Endothelial cell of umbilical vein (primary cell): Measurements from ENCODE around the gene C14orf93. TPM values are rescaled to one million over a fixed set of nuclear protein-coding genes. Genes with fewer than 3 reads are reported as not detected.

Source experiments
- BruUV-seq: library from RNA; stranded (reverse); fragments of 400-500 nt; replicated peaks from 2 replicates; lab custom pipeline; 2021; lab: Mats Ljungman, UMichigan
- CTCF ChIA-PET: fragments of 300-600, 350-600 bp; sonication (Branson Sonifier 250); formaldehyde crosslinking; loops from one replicate; lab custom pipeline; 2021; ENCODE audit warnings: antibody characterized with exemption, inconsistent platforms; lab: Charles Lee
- POLR2A ChIA-PET: fragments of 300-600, 350-600 bp; sonication (Branson Sonifier 250); formaldehyde crosslinking; loops from one replicate; lab custom pipeline; 2021; ENCODE audit warnings: antibody characterized with exemption, inconsistent platforms; lab: Charles Lee
- DNase-seq: peaks from one replicate; pipeline ENCODE4 v3.0.0-alpha.2; 2011; ENCODE audit warnings: low read depth, low spot score
- FAIRE-seq: peaks from 2 replicates; lab custom pipeline; 2011; peaks lifted over from hg19 to GRCh38; lab: Jason Lieb, UNC
- H2AFZ ChIP-seq: 2 replicates; pipeline ENCODE4 v1.6.0; 2012; ENCODE audit warnings: low read depth, low read length, control low read depth, inconsistent platforms
- H3K27ac ChIP-seq: 2 replicates; pipeline ENCODE4 v1.5.1; 2011; ENCODE audit warnings: low read depth, mild to moderate bottlenecking, control low read depth, low read length, moderate library complexity; ENCODE audit not compliant: insufficient read depth
- H3K27me3 ChIP-seq, 2 experiments: 2 replicates each; pipeline versions ENCODE4 v1.6.0 to v1.6.1; 2011; ENCODE audit warnings: low read length in 2 of 2, mixed read lengths in 1 of 2; ENCODE audit not compliant: control insufficient read depth in 2 of 2, insufficient read depth in 2 of 2
- H3K36me3 ChIP-seq, 2 experiments: 2 replicates in 1 of 2; 3 replicates in 1 of 2; pipeline ENCODE4 v1.5.1; 2011; ENCODE audit warnings: low read length in 2 of 2, mild to moderate bottlenecking in 1 of 2, moderate library complexity in 1 of 2; ENCODE audit not compliant: control insufficient read depth in 2 of 2, insufficient read depth in 2 of 2; ENCODE audit errors: extremely low read depth in 1 of 2
- H3K4me1 ChIP-seq: 3 replicates; pipeline ENCODE4 v1.5.1; 2011; ENCODE audit warnings: mild to moderate bottlenecking, low read length; ENCODE audit not compliant: control insufficient read depth, insufficient read depth; ENCODE audit errors: extremely low read depth
- H3K4me2 ChIP-seq: 2 replicates; pipeline ENCODE4 v1.6.1; 2011; ENCODE audit warnings: low read length, control low read depth, mixed read lengths; ENCODE audit not compliant: insufficient read depth
- H3K4me3 ChIP-seq, 3 experiments: fragments of 200-600 bp in 1 of 3; sonication (generic), shearing (Covaris generic) in 1 of 3; replicated peaks in 1 of 3; 2 replicates each; pipeline ENCODE4 v1.5.1; 2011 to 2016; ENCODE audit warnings: control low read depth in 3 of 3, low read length in 3 of 3, mild to moderate bottlenecking in 2 of 3, inconsistent platforms in 1 of 3, low read depth in 1 of 3, moderate library complexity in 1 of 3; ENCODE audit not compliant: insufficient read depth in 1 of 3
- H3K79me2 ChIP-seq: 2 replicates; pipeline ENCODE4 v1.6.0; 2012; ENCODE audit warnings: low read length, inconsistent platforms; ENCODE audit not compliant: control insufficient read depth, insufficient read depth
- H3K9ac ChIP-seq: replicated peaks from 2 replicates; pipeline ENCODE3; 2011; ENCODE audit warnings: low read length, control low read depth; ENCODE audit not compliant: insufficient read depth; ENCODE audit errors: extremely low read depth
- H3K9me1 ChIP-seq: replicated peaks from 3 replicates; pipeline ENCODE4 v1.6.0; 2011; ENCODE audit warnings: mild to moderate bottlenecking, low read length; ENCODE audit not compliant: control insufficient read depth, insufficient read depth; ENCODE audit errors: extremely low read depth
- H3K9me3 ChIP-seq: replicated peaks from 2 replicates; pipeline ENCODE4 v1.5.1; 2012; ENCODE audit warnings: low read length, inconsistent platforms; ENCODE audit not compliant: control insufficient read depth, insufficient read depth
- H4K20me1 ChIP-seq: replicated peaks from 2 replicates; pipeline ENCODE3; 2011; ENCODE audit warnings: mild to moderate bottlenecking, low read length; ENCODE audit not compliant: control insufficient read depth, insufficient read depth; ENCODE audit errors: extremely low read depth
- CTCF ChIP-seq, 2 donors: IDR thresholded peaks; 1 replicate in 1 of 2; 2 replicates in 1 of 2; pipeline ENCODE4 v1.5.1; 2011; ENCODE audit warnings: low read length in 2 of 2, mild to moderate bottlenecking in 2 of 2, moderate library complexity in 2 of 2, control low read depth in 1 of 2, inconsistent platforms in 1 of 2, low read depth in 1 of 2; ENCODE audit not compliant: insufficient read depth in 1 of 2; ENCODE audit errors: extremely low read depth in 1 of 2
- JUN ChIP-seq: IDR thresholded peaks from 2 replicates; pipeline ENCODE4 v1.6.1; 2011; ENCODE audit warnings: borderline replicate concordance, low read depth; ENCODE audit not compliant: insufficient read length, insufficient read depth
- MAX ChIP-seq: IDR thresholded peaks from 2 replicates; pipeline ENCODE4 v1.6.1; 2011; ENCODE audit not compliant: insufficient read depth, insufficient read length
- MYC ChIP-seq: IDR thresholded peaks from one replicate; pipeline ENCODE4 v1.6.1; 2011; ENCODE audit warnings: mild to moderate bottlenecking, low read depth, low read length
- dilution Hi-C: fragments of 300-500 bp; cut with MboI; formaldehyde crosslinking; loops from one replicate; pipeline ENCODE4 v1.15.0; 2019; ENCODE audit warnings: low sequenced_read_pairs; ENCODE audit not compliant: extremely low pct_ligation_motif_present
- intact Hi-C: fragments of 100-400 bp; cut with micrococcal nuclease; formaldehyde crosslinking; loops from one replicate; pipeline ENCODE4 v1.10.0; 2022
- polyA plus RNA-seq, 4 experiments: library from polyadenylated mRNA; depleted of rRNA in 3 of 4; stranded (reverse) in 3 of 4; unstranded in 1 of 4; fragments of >200 nt; gene quantifications; 2 replicates each; pipeline versions ENCODE4 v1.2.1 to v1.2.3, GENCODE V29; 2011 to 2012; ENCODE audit warnings: missing spikeins in 1 of 4
- total RNA-seq: library from RNA; stranded (reverse); gene quantifications from 2 replicates; pipeline ENCODE4 v1.2.3, GENCODE V29; 2021

Gene C14orf93
- total and polyA plus RNA-seq, 2 donors (not counting 3 experiments of a cell fraction or from before 2014, with no cell fraction given) = 7.1 to 9.2 TPM

- Histone ChIP-seq H3K27ac (no peak overlapping the region), H4K20me1 (no peaks in the 10 kb centered on the region), H3K9me3 (no peaks in the 10 kb centered on the region), H3K36me3 (no peaks in the 10 kb centered on the region), H3K27me3 (no peaks in the 10 kb centered on the region), H2AFZ (no peak overlapping the region), H3K4me2 (no peak overlapping the region), H3K9me1 (no peaks in the 10 kb centered on the region), H3K4me3 (no peak overlapping the region), H3K79me2 (peaks cover under 1% of the 10 kb centered on the region), H3K4me1 (peaks cover 6% of the 10 kb centered on the region), H3K9ac (no peak overlapping the region)
- dilution Hi-C loops = loop anchor here (10.0 kb wide), 1 partner anchor 78 kb away; no protein-coding TSS in a partner anchor
- BruUV-seq = no TSS peak
- no peak for DNase-seq
- CTCF ChIA-PET = interaction anchor here (0.5 to 17.1 kb wide), 28 partner anchors 9 to 427 kb away, joined by 3 to 1071 read pairs (median 14); partner anchors contain the start of genes ACIN1, C14orf119, CDH24 and HAUS4
- TF ChIP-seq MAX (no peak), JUN (no peak), CTCF (IDR thresholded peaks at IDR 0.05; ENCODE audit: extremely low read depth in 1 of 2, insufficient read depth in 1 of 2, low read depth in 1 of 2, low read length in 2 of 2) (no peak), MYC (no peak)
- intact Hi-C loops = loop anchor here (10.0 kb wide), 1 partner anchor 198 kb away; the partner anchor contains the start of gene SLC7A8
- FAIRE-seq = no peak
- POLR2A ChIA-PET = interaction anchor here (0.7 kb wide), 1 partner anchor 108 kb away, joined by 3 read pairs; the partner anchor contains the start of gene ACIN1
These were observed 22.7 kb downstream of the C14orf93 start for GRCh38 chr14:22987291-22987690.
